GM12865 (cell line): ENCODE results near the gene F13B.
"Not testable (repeated sequence)": the region's sequence is repeated elsewhere in the genome, so short reads cannot be mapped to it uniquely, and the experiment has no call there.

Experiments used
- DNase-seq: peaks from one replicate; pipeline ENCODE4 v3.0.0; 2010; ENCODE audit warnings: low read depth
- H3K4me3 ChIP-seq: 2 replicates; pipeline ENCODE4 v1.5.1; 2011; ENCODE audit warnings: mild to moderate bottlenecking, low read depth, low read length, control low read depth
- CTCF ChIP-seq: IDR thresholded peaks from 2 replicates; pipeline ENCODE4 v1.5.1; 2011; ENCODE audit warnings: low read length, control low read depth, low read depth, inconsistent platforms; ENCODE audit not compliant: insufficient read depth; ENCODE audit errors: missing control alignments

F13B gene

DNA sequence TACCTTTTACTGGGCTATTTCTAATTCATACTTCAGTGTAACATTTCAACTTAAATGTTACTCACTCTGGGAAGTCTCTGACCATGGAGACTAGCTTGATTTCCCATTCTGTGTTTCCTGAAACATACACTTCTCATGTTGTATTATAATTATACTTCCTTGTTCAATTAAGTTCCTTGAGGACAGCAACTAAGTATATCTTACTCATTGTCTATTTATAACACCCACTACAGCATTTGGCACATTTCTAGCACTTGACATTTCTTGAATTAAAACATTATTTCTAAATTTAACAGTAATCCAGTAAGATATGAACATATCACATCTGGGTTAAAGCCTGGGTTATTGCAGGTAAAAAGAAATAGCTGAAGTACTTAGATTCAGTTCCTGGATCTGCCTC lies 32.4 kb upstream of the F13B start:
- no peak for TF ChIP-seq CTCF
- no peak overlapping the region for H3K4me3 ChIP-seq
- DNase-seq = no peak

DNA sequence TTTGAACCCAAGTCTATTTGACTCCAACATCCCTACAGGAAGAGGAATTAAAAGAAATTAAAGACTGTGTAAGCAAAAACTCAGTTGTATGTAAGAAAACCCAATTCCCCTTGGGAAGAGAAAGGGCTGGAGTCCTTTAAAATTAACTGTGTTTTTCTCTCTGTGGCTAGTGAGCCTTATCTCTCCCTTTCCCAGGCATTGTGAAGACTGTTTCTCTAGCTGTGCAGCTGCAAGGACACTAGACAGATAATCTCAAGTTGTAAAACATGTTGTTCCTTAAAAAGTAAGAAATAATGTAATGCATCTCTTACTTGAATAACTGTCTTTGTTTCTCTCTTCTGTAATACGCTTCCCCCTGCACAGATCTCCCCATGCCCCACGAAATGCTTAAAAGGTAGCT lies 29.9 kb upstream of the F13B start:
- not testable (repeated sequence) for H3K4me3 ChIP-seq, DNase-seq

DNA sequence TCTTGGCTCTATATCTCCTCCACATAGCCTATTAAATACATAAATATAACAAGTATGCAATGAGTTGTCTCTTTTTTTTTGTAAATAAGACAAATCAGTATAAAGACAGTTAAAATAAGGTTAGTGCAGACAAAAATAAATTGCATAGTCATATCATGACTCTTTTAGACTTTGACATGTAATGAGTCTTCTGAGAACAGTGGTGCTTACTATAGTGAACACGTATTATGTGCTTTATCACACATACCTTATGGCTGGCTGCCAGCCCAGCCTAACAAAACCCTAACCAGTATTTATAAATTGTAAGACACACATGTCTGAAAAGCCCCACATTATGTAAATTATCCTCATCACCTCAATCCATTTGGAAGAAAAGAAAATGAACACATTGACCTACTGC lies 29.1 kb upstream of the F13B start:
- no peak overlapping the region for H3K4me3 ChIP-seq
- DNase-seq = no peak
- TF ChIP-seq CTCF = no peak

DNA sequence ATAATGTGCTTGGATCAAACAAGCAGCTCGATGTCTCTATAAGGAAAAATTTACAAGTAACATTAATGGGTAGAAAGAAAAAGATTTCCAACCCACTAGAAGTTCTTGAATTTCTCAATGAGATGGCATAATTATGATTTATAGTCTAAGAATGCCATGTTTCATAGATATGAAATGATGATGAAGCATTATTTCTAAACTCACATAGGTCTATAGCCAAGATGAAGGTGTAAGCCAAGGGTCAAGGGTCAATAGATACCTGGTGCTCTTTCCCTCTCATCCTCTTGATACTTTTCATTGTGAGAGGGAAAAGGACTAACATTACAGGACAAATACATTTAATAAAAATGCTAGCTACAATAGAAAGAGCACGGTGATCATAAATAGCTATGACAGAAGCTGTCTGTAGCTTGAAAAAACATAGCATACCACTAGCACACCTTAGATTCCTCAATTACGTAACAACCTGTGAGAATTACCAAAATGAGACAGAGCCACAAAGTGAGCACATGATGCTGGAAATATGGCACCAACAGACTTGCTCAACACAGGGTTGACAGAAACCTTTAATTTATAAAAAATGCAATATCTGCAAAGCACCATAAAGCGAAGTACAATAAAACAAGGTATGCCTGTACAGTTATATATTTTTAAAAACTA lies 26.3 kb upstream of the F13B start:
- H3K4me3 ChIP-seq = no peak overlapping the region
- no peak for DNase-seq
- TF ChIP-seq CTCF = no peak

- TF ChIP-seq CTCF = no peak
- no peak overlapping the region for H3K4me3 ChIP-seq
- DNase-seq = no peak
Observed at GRCh38 chr1:197092491-197093023, 25.5 kb upstream of the F13B start.

DNA sequence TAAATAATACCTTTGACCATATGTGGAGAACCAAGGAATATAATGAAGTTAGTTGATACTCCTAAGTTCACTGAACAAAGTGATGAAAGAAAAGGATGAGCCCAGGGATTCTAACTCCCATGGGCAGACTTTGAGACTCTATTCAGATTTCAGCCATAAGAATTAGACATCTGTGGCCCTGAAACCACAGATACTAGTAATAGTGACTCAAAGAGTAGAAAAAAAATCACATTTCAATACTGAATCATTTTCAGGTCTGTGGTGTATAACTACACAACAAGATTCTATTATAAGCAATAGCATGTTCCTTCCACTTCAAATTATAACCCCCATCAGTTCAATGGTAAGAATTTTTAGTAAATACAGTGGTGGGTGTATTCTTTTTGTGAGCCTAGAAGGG lies 16.4 kb upstream of the F13B start:
- TF ChIP-seq CTCF = no peak
- no peak for DNase-seq
- H3K4me3 ChIP-seq = no peak overlapping the region

- TF ChIP-seq CTCF = no peak
- no peak overlapping the region for H3K4me3 ChIP-seq
- no peak for DNase-seq
Observed at GRCh38 chr1:197081117-197081753, 14.2 kb upstream of the F13B start.
